K562 (cell line): ENCODE data around the gene SDR39U1. TPM values are rescaled to one million over a fixed set of nuclear protein-coding genes. Genes with fewer than 3 reads are reported as not detected.

Experiments
- ATAC-seq: fragments of 200-7000 bp; cut with Tn5 transposase; 3 replicates; pipeline ENCODE4 v1.9.1; 2020; ENCODE audit warnings: moderate library complexity
- BruUV-seq: library from RNA; stranded (reverse); fragments of 400-500 nt; replicated peaks from 2 replicates; lab custom pipeline; 2021; lab: Mats Ljungman, UMichigan
- CTCF ChIA-PET: fragments of 300-600 bp; formaldehyde crosslinking; extraction: SDS; loops from one replicate; lab custom pipeline; 2021; ENCODE audit warnings: low intra/inter-chr PET ratio; lab: Yijun Ruan, JAX
- POLR2A ChIA-PET: fragments of 300-600, 350-650 bp; sonication (Branson Sonifier 250); formaldehyde crosslinking; extraction: SDS; loops from one replicate; lab custom pipeline; 2021; ENCODE audit warnings: antibody characterized with exemption, inconsistent platforms; lab: Yijun Ruan, JAX
- DNase-seq, 4 experiments: peaks; one replicate each; pipeline versions ENCODE4 v3.0.0 to v3.0.0-alpha.2; 2011 to 2018; ENCODE audit warnings: low spot score in 3 of 4, mixed read lengths in 3 of 4; ENCODE audit errors: extremely low read depth in 1 of 4
- FAIRE-seq: peaks from 2 replicates; lab custom pipeline; 2011; peaks lifted over from hg19 to GRCh38; lab: Jason Lieb, UNC
- H2AFZ ChIP-seq: 2 replicates; pipeline ENCODE4 v1.6.0; 2011; ENCODE audit warnings: low read depth, low read length, control low read depth, inconsistent platforms
- H3K27ac ChIP-seq: fragments of 200-600 bp; 3 replicates; pipeline ENCODE4 v1.8.0; 2011; ENCODE audit warnings: low read depth, mild to moderate bottlenecking, control low read depth, inconsistent platforms, low read length, moderate library complexity, mixed read lengths; ENCODE audit errors: extremely low read depth
- H3K27me3 ChIP-seq, 2 experiments: fragments of 300-600 bp in 1 of 2; 2 replicates in 1 of 2; 3 replicates in 1 of 2; pipeline versions ENCODE4 v1.6.0 to v1.8.0; 2011; ENCODE audit warnings: inconsistent platforms in 2 of 2, low read length in 2 of 2, mild to moderate bottlenecking in 1 of 2, mixed read lengths in 1 of 2, moderate library complexity in 1 of 2; ENCODE audit not compliant: control insufficient read depth in 2 of 2, insufficient read depth in 2 of 2
- H3K36me3 ChIP-seq: fragments of 300-600 bp; 3 replicates; pipeline ENCODE4 v1.8.0; 2011; ENCODE audit warnings: mild to moderate bottlenecking, low read length, inconsistent platforms; ENCODE audit not compliant: control insufficient read depth, insufficient read depth
- H3K4me1 ChIP-seq, 2 experiments: fragments of 200-600 bp in 1 of 2; replicated peaks in 1 of 2; 2 replicates in 1 of 2; 3 replicates in 1 of 2; pipeline versions ENCODE4 v1.5.1 to v1.8.0; 2011; ENCODE audit warnings: inconsistent platforms in 2 of 2, low read length in 2 of 2, mild to moderate bottlenecking in 1 of 2, mixed read lengths in 1 of 2, moderate library complexity in 1 of 2; ENCODE audit not compliant: control insufficient read depth in 2 of 2, insufficient read depth in 2 of 2
- H3K4me2 ChIP-seq: 2 replicates; pipeline ENCODE4 v1.6.1; 2011; ENCODE audit warnings: low read length, control low read depth, inconsistent platforms, mixed read lengths; ENCODE audit not compliant: insufficient read depth
- H3K4me3 ChIP-seq: fragments of 200-600 bp; sonication (generic), shearing (Covaris generic); 2 replicates; pipeline ENCODE4 v1.5.1; 2016; ENCODE audit warnings: control low read depth, inconsistent platforms
- H3K79me2 ChIP-seq: fragments of 200-600 bp; 3 replicates; pipeline ENCODE4 v1.8.0; 2011; ENCODE audit warnings: low read length, inconsistent platforms; ENCODE audit not compliant: control insufficient read depth, insufficient read depth
- H3K9ac ChIP-seq, 2 experiments: 2 replicates each; pipeline versions ENCODE4 v1.6.0 to v1.6.1; 2011; ENCODE audit warnings: low read depth in 2 of 2, low read length in 2 of 2, control low read depth in 1 of 2, inconsistent platforms in 1 of 2, mild to moderate bottlenecking in 1 of 2, mixed read lengths in 1 of 2; ENCODE audit not compliant: insufficient read depth in 1 of 2
- H3K9me1 ChIP-seq: one replicate; pipeline ENCODE4 v1.6.0; 2011; ENCODE audit warnings: inconsistent platforms, mild to moderate bottlenecking, low read length, moderate library complexity; ENCODE audit not compliant: control insufficient read depth, insufficient read depth
- H3K9me3 ChIP-seq: replicated peaks from 2 replicates; pipeline ENCODE4 v1.5.1; 2011; ENCODE audit warnings: low read depth, low read length, inconsistent platforms; ENCODE audit not compliant: control insufficient read depth, insufficient read depth
- H4K20me1 ChIP-seq: replicated peaks from 2 replicates; pipeline ENCODE4 v1.6.1; 2011; ENCODE audit warnings: low read length, inconsistent platforms, mixed read lengths; ENCODE audit not compliant: control insufficient read depth, insufficient read depth
- ARID1B ChIP-seq: fragments of 450-650 bp; IDR thresholded peaks from 2 replicates; pipeline ENCODE4 v1.6.1; 2016; ENCODE audit warnings: antibody characterized with exemption, mild to moderate bottlenecking, inconsistent platforms
- ARNT ChIP-seq, 2 experiments: fragments of 450-650 bp; IDR thresholded peaks; 2 replicates each; pipeline ENCODE4 v1.6.1; 2016; ENCODE audit warnings: mild to moderate bottlenecking in 1 of 2
- BCOR ChIP-seq: fragments of 450-650 bp; IDR thresholded peaks from 2 replicates; pipeline ENCODE4 v1.6.1; 2016
- CBX1 ChIP-seq: sonication (generic); IDR thresholded peaks from 2 replicates; pipeline ENCODE4 v1.6.1; 2016; ENCODE audit warnings: antibody characterized with exemption, low read depth, mild to moderate bottlenecking
- CHD4 ChIP-seq: fragments of 200-600 bp; sonication (generic); IDR thresholded peaks from 3 replicates; pipeline ENCODE4 v1.6.1; 2012; ENCODE audit warnings: low read depth, mild to moderate bottlenecking, mixed read lengths, low read length, inconsistent platforms; ENCODE audit not compliant: insufficient read depth, insufficient replicate concordance, poor library complexity, severe bottlenecking
- CXXC5 ChIP-seq: fragments of 250-450 bp; sonication (Bioruptor Pico); IDR thresholded peaks from 2 replicates; pipeline ENCODE4 v1.8.0; 2022; ENCODE audit warnings: inconsistent platforms, mild to moderate bottlenecking, moderate library complexity
- DPF2 ChIP-seq: fragments of 450-650 bp; IDR thresholded peaks from 2 replicates; pipeline ENCODE4 v1.6.1; 2016
- ELF2 ChIP-seq: fragments of 250-450 bp; sonication (Bioruptor Pico); IDR thresholded peaks from 2 replicates; pipeline ENCODE4 v1.5.0; 2021; ENCODE audit warnings: mild to moderate bottlenecking
- HMGN3 ChIP-seq: IDR thresholded peaks from 2 replicates; pipeline ENCODE4 v1.6.1; 2011; ENCODE audit warnings: borderline replicate concordance, low read depth, mild to moderate bottlenecking, mixed read lengths, low read length; ENCODE audit not compliant: insufficient read length; ENCODE audit errors: extremely low read depth
- HNRNPK ChIP-seq: fragments of 200-400 bp; formaldehyde crosslinking; IDR thresholded peaks from one replicate; pipeline ENCODE4 v1.6.1; 2018; ENCODE audit warnings: mild to moderate bottlenecking, low read depth, low read length; ENCODE audit not compliant: poor library complexity, severe bottlenecking
- MEIS2 ChIP-seq: fragments of 450-650 bp; IDR thresholded peaks from 2 replicates; pipeline ENCODE4 v1.6.1; 2014; ENCODE audit warnings: mild to moderate bottlenecking; ENCODE audit not compliant: partially characterized antibody
- NR4A1 ChIP-seq, 2 experiments: fragments of 250-450 bp in 1 of 2; fragments of 450-650 bp in 1 of 2; sonication (Bioruptor Pico) in 1 of 2; IDR thresholded peaks; 2 replicates each; pipeline versions ENCODE4 v1.4.0 to v1.6.1; 2016 to 2020; ENCODE audit warnings: mild to moderate bottlenecking in 2 of 2, missing compliant biosample characterization in 1 of 2, missing genetic modification characterization in 1 of 2, moderate library complexity in 1 of 2
- PYGO2 ChIP-seq: fragments of 450-650 bp; IDR thresholded peaks from 2 replicates; pipeline ENCODE4 v1.6.1; 2016; ENCODE audit warnings: mild to moderate bottlenecking, missing genetic modification characterization, moderate library complexity, missing compliant biosample characterization
- RAD21 ChIP-seq, 2 experiments: fragments of 250-450 bp in 1 of 2; fragments of 450-650 bp in 1 of 2; sonication (Bioruptor Pico) in 1 of 2; formaldehyde crosslinking in 1 of 2; IDR thresholded peaks in 1 of 2; conservative IDR thresholded peaks in 1 of 2; 2 replicates each; pipeline versions ENCODE4 v1.4.0 to v1.8.0; 2020 to 2022; ENCODE audit warnings: mild to moderate bottlenecking in 2 of 2, moderate library complexity in 1 of 2
- RBFOX2 ChIP-seq: fragments of 200-400 bp; formaldehyde crosslinking; IDR thresholded peaks from 2 replicates; pipeline ENCODE4 v1.6.1; 2017; ENCODE audit warnings: low read depth, mild to moderate bottlenecking, low read length, moderate library complexity
- SMARCA5 ChIP-seq: fragments of 450-650 bp; IDR thresholded peaks from 2 replicates; pipeline ENCODE4 v1.6.1; 2016
- TBP ChIP-seq: optimal IDR thresholded peaks from 2 replicates; pipeline ENCODE3; 2011; ENCODE audit warnings: low read depth, low read length, improper control_type of control experiment
- TCF3 ChIP-seq: sonication (generic); formaldehyde crosslinking; IDR thresholded peaks from 2 replicates; pipeline ENCODE4 v1.4.0; 2020; ENCODE audit warnings: mild to moderate bottlenecking, missing genetic modification reagents
- WGBS: fragments of 100-300 bp; shearing (Covaris generic); methylation state at CpG from one replicate; pipeline ENCODE4 v1.1.6; 2016; ENCODE audit warnings: low coverage, mixed read lengths; ENCODE audit not compliant: insufficient coverage; ENCODE audit errors: missing lambda C conversion rate; 5-methylcytosine and 5-hydroxymethylcytosine counted together
- in situ Hi-C: fragments of 300-500 bp; cut with MboI; formaldehyde crosslinking; loops from 4 replicates; pipeline ENCODE4 v1.15.0; 2018; ENCODE audit warnings: inconsistent platforms, mixed read lengths
- intact Hi-C: fragments of 100-400 bp; cut with micrococcal nuclease; formaldehyde crosslinking; loops from 2 replicates; pipeline ENCODE4 v1.14.2; 2022
- polyA plus RNA-seq, 8 experiments: library from polyadenylated mRNA; depleted of rRNA in 4 of 8; stranded (reverse) in 5 of 8; unstranded in 3 of 8; fragments of >200 nt; fragmentation: Nextera tagmentation in 2 of 8; fragmentation: Illumina TruSeq in 1 of 8; extraction: Ambion mirVana in 2 of 8; extraction: Trizol in 1 of 8; gene quantifications; 2 replicates each; pipeline versions ENCODE4 v1.2.1 to v1.2.3, GENCODE V29; 2011 to 2014; ENCODE audit warnings: inconsistent platforms in 1 of 8, missing spikeins in 1 of 8
- total RNA-seq, 7 experiments: library from RNA; depleted of rRNA in 6 of 7; stranded (reverse); fragments of >200 nt in 6 of 7; fragmentation: Illumina TruSeq in 2 of 7; extraction: Trizol in 2 of 7; gene quantifications; 2 replicates each; pipeline versions ENCODE4 v1.2.1 to v1.2.3, GENCODE V29; 2011 to 2021; ENCODE audit warnings: low replicate concordance in 1 of 7
- TF ChIP-seq, protein P1 (sequence below): fragments of 250-450 bp; sonication (Bioruptor Pico); IDR thresholded peaks from 2 replicates; pipeline ENCODE4 v1.5.0; 2021

SDR39U1 gene
- total and polyA plus RNA-seq, 9 of the 15 experiments (the other 6 are each of a cell fraction or from before 2014, with no cell fraction given), result 10.4 to 56.1 (median 19.8) TPM

DNA sequence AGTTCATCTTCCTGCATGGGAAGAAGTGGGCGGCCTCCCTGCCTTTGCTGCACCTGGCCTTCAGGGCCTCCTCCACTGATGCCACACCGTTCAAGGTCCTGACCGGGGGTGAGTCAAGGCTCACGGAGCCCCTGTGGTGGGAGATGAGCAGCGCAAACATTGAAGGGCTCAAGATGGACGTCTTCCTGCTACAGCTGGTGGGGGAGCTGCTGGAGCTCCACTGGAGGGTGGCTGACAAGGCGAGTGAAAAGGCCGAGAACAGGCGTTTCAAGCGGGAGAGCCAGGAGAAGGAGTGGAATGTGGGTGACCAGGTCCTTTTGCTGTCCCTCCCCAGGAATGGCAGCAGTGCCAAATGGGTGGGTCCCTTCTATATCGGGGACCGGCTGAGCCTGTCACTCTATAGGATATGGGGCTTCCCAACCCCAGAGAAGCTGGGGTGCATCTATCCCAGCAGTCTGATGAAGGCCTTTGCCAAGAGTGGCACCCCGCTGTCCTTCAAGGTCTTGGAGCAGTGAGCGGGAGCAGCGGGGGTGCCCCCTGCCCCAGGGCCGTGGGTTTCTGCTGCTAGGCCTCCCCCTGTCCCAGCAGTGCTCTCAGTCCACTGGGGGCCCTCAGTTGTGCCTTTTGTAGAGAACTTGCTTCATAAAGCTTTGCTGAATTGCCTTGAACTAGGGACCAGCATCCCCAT lies 25.5 kb downstream of the SDR39U1 start (continued):
- TF ChIP-seq, protein P1, sequence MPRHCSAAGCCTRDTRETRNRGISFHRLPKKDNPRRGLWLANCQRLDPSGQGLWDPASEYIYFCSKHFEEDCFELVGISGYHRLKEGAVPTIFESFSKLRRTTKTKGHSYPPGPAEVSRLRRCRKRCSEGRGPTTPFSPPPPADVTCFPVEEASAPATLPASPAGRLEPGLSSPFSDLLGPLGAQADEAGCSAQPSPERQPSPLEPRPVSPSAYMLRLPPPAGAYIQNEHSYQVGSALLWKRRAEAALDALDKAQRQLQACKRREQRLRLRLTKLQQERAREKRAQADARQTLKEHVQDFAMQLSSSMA (CRISPR knock-in tag), result no peak
- TF ChIP-seq ARNT (IDR thresholded peaks at IDR 0.05), result no peak
- no peak for TF ChIP-seq SMARCA5

DNA sequence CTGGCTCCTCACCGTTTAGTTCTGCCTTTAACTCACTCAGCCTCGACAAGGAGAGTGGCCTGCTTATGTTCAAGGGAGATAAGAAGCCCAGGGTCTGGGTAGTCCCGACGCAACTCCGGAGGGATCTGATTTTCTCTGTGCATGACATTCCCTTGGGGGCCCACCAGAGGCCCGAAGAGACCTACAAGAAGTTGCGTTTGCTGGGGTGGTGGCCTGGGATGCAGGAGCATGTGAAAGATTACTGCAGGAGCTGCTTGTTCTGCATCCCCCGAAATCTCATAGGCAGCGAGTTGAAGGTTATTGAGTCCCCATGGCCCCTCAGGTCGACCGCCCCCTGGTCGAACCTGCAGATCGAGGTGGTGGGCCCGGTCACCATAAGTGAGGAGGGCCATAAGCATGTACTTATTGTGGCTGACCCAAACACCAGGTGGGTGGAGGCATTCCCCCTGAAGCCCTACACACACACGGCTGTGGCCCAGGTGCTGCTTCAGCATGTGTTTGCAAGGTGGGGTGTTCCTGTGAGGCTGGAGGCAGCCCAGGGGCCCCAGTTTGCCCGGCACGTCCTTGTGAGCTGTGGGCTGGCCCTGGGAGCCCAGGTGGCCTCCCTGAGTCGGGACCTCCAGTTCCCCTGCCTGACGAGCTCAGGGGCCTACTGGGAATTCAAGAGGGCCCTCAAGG lies 26.2 kb downstream of the SDR39U1 start:
- in situ Hi-C loops, result no loop called here
- DNase-seq (peak; percentile 60 to 72 (median 69)), FAIRE-seq (peak; percentile 48), ATAC-seq (peak; percentile 88)
- WGBS, result 44% methylated on average over 18 of the region's 19 CpGs
- H3K27me3 ChIP-seq, result no peaks in the 10 kb centered on the region
- peak overlapping the region in 1 of 2 experiments; percentile 81; a peak in 3 of 4 replicates for H3K9ac ChIP-seq
- no peaks in the 10 kb centered on the region for H3K79me2 ChIP-seq
- intact Hi-C loops, result no loop called here
- no peak overlapping the region for H3K4me3 ChIP-seq
- POLR2A ChIA-PET, result interaction anchor here (0.6 kb wide), 2 partner anchors 9 to 11 kb away, joined by 3 to 5 read pairs; no protein-coding TSS in a partner anchor
- BruUV-seq, result no TSS peak
- no peaks in the 10 kb centered on the region for H3K9me3 ChIP-seq
- H3K9me1 ChIP-seq, result no peaks in the 10 kb centered on the region
- CTCF ChIA-PET, result no interaction called here
- H3K4me1 ChIP-seq, result peaks cover 4 to 26% of the 10 kb centered on the region in 2 experiments; a peak in 4 of 5 replicates
- H4K20me1 ChIP-seq, result no peaks in the 10 kb centered on the region
- no peaks in the 10 kb centered on the region for H3K36me3 ChIP-seq
- no peak overlapping the region for H3K4me2 ChIP-seq
- no peak overlapping the region for H2AFZ ChIP-seq
- H3K27ac ChIP-seq, result no peak overlapping the region
- TF ChIP-seq TCF3 (CRISPR knock-in tag) (peak; percentile 74), HMGN3 (no peak), ELF2 (no peak), DPF2 (peak; percentile 33; the same call in 1 of the 2 replicates), ARID1B (peak; percentile 63), CBX1 (no peak), BCOR (no peak), TBP (peak; percentile 26), RAD21 (CRISPR knock-in tag; conservative IDR thresholded peaks at IDR 0.05 in 1 of 2, IDR thresholded peaks at IDR 0.05 in 1 of 2) (peak in 1 of 2 experiments; percentile 33; a peak in 2 of 4 replicates), RBFOX2 (0 out of 2 replicates have a peak, but pooled peaks have one; percentile 27), CHD4 (no peak), NR4A1 (CRISPR knock-in tag; IDR thresholded peaks at IDR 0.05) (no peak), NR4A1 (tag; IDR thresholded peaks at IDR 0.05) (no peak), MEIS2 (peak; percentile 25), PYGO2 (tag) (no peak), CXXC5 (CRISPR knock-in tag) (0 out of 2 replicates have a peak, but pooled peaks have one; percentile 20), HNRNPK (no peak)
